ENCODE data around the gene UBE2K.
A peak's percentile ranks its signal among the peaks of the same experiment; 100 is the strongest.
"Not testable (repeated sequence)": the region's sequence is repeated elsewhere in the genome, so short reads cannot be mapped to it uniquely, and the experiment has no call there.

The UBE2K gene

GRCh38 chr4:39697740-39698423 lies at the start of gene UBE2K:
UBE2K (plus strand) TSS chr4:39698136; CDS start chr4:39698328, 192 bp downstream.
- H3K9ac ChIP-seq = peak within 1 kb of the TSS; percentile 89 to 98 (median 96)

GRCh38 chr4:39648213-39648612 lies 49.7 kb upstream of the UBE2K start:
- no peak overlapping the region for H3K4me2 ChIP-seq
- H3K27ac ChIP-seq = no peak overlapping the region
- H4K20me1 ChIP-seq = no peaks in the 10 kb centered on the region
- no peaks in the 10 kb centered on the region for H3K9me3 ChIP-seq (replicated peaks in 1 of 11)
- H3K9ac ChIP-seq = no peak overlapping the region
- H3K4me1 ChIP-seq = peaks cover 0 to 14% (median 4%) of the 10 kb centered on the region in 10 experiments; a peak in 8 of 20 replicates
- TF ChIP-seq Cebpa-rat (IDR thresholded peaks at IDR 0.05) = no peak
- no peaks in the 10 kb centered on the region for H3K27me3 ChIP-seq
- no peak overlapping the region for H3K4me3 ChIP-seq
- no peaks in the 10 kb centered on the region for H3K36me3 ChIP-seq

More at GRCh38 chr4:39697740-39698423, at the start of gene UBE2K:
- TF ChIP-seq Cebpa-rat (IDR thresholded peaks at IDR 0.05) = no peak
- Histone ChIP-seq H3K27me3 (no peaks in the 10 kb centered on the region), H3K4me3 (peak within 1 kb of the TSS; percentile 79 to 97 (median 93)), H4K20me1 (peaks cover 35 to 46% (median 44%) of the 10 kb centered on the region in 11 experiments), H3K4me1 (peaks cover 14 to 38% (median 26%) of the 10 kb centered on the region in 10 experiments), H3K4me2 (peak within 1 kb of the TSS; percentile 77 to 95 (median 89)), H3K27ac (peak within 1 kb of the TSS; percentile 85 to 98 (median 97)), H3K36me3 (peaks cover 13 to 17% (median 16%) of the 10 kb centered on the region in 11 experiments), H3K9me3 (replicated peaks in 1 of 11) (no peaks in the 10 kb centered on the region)

DNA sequence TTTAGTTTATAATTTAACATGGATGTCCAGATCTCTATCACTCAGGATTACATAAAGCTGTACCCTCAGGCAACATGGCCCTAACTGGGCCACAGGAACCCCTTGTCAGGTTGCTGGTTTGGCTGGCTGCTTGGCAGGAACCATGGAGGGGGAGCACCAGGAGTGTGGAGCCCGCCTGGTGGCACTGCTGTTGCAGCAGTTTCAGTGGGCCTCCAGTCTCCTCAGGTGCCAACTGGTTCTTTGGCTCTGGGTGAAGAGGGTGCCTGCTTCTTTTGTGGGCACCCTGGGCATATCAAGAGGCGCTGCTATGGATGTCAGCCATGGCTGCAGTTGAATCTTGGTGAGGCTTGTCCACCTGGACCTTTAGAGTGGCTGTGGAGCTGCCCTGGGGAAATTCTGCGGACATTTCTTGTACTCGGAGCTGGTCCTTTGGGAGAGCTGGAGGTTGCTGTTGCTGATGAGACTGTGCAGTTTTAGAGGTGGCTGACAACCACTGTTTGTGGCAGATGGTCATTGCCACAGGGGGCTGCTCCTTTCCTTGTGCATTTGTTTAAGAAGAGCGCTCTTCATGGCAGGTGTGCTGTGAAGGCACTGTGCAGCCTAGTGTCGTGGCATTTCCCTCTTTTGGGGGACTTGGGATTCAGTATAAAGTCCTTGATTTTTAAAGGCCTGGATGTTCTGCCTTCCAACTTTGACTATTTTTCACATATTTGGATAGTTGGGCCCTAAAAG lies 48.9 kb upstream of the UBE2K start:
- no peak for TF ChIP-seq Cebpa-rat (IDR thresholded peaks at IDR 0.05)
- peaks cover 0 to 10% (median 4%) of the 10 kb centered on the region in 10 experiments; a peak in 7 of 20 replicates for H3K4me1 ChIP-seq
- no peak overlapping the region for H3K4me2 ChIP-seq
- H3K9me3 ChIP-seq (replicated peaks in 1 of 11) = no peaks in the 10 kb centered on the region
- no peak overlapping the region for H3K4me3 ChIP-seq
- H3K9ac ChIP-seq = no peak overlapping the region
- no peaks in the 10 kb centered on the region for H3K27me3 ChIP-seq
- no peak overlapping the region for H3K27ac ChIP-seq
- no peaks in the 10 kb centered on the region for H4K20me1 ChIP-seq
- no peaks in the 10 kb centered on the region for H3K36me3 ChIP-seq

DNA sequence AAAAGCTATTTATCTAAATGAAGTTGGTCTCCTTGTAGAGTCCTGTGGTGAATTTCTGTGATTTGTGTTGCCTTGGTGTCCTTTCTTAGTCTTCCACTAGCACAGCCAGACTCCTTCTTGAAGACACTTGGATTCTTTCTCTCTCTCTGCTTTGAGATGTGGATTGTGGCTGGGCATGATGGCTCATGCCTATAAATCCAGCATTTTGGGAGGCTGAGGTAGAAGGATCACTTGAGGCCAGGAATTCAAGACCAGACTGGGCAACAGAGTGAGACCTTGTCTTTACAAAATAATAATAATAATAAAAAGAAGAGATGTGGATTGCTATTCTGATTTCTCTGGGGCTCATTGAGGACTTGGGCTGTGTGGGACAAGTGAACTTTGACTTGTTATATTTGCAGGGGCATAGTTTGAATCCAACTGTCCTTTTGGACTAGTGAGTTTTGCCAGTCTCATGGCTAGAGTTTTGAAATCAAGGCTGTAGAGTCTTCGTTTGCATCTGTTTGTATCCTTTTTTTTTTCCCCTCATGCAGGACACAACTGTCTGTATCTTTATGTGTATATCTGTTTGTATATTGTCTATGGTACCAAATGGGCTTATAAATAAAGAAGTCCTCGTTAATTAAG lies 48.2 kb upstream of the UBE2K start:
- H3K9me3 ChIP-seq (replicated peaks in 1 of 11) = no peaks in the 10 kb centered on the region
- H3K27me3 ChIP-seq = no peaks in the 10 kb centered on the region
- H3K27ac ChIP-seq = no peak overlapping the region
- H3K4me3 ChIP-seq = no peak overlapping the region
- no peaks in the 10 kb centered on the region for H4K20me1 ChIP-seq
- H3K4me2 ChIP-seq = no peak overlapping the region
- TF ChIP-seq Cebpa-rat (IDR thresholded peaks at IDR 0.05) = no peak
- H3K9ac ChIP-seq = no peak overlapping the region
- H3K4me1 ChIP-seq = peaks cover 0 to 10% (median 4%) of the 10 kb centered on the region in 10 experiments; a peak in 7 of 20 replicates
- no peaks in the 10 kb centered on the region for H3K36me3 ChIP-seq

DNA sequence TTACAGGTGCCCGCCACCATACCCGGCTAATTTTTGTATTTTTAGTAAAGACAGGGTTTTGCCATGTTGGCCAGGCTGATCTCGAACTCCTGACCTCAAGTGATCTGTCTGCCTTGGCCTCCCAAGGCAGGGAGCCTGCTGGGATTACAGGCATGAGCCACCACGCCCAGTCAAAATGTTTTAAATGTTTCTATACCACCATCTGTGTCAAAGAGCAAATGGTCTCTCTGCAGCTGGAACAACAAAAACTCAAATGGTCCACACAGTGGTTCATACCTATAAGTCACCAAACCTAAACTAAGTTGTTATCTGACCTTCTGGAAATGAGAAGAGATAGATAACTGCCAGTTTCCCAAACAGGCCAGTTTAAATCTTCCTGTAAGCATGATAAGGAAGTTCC lies 46.4 kb upstream of the UBE2K start:
- not testable (repeated sequence) for H4K20me1 ChIP-seq; H3K4me2 ChIP-seq; H3K4me3 ChIP-seq; H3K9me3 ChIP-seq (replicated peaks in 1 of 11); H3K27me3 ChIP-seq; H3K27ac ChIP-seq; H3K9ac ChIP-seq; H3K36me3 ChIP-seq
- H3K4me1 ChIP-seq = peaks cover 0 to 10% (median 4%) of the 10 kb centered on the region in 10 experiments; a peak in 7 of 20 replicates

GRCh38 chr4:39655211-39655610 lies 42.7 kb upstream of the UBE2K start:
- Histone ChIP-seq H3K9me3 (replicated peaks in 1 of 11) (no peaks in the 10 kb centered on the region), H3K4me3 (no peak overlapping the region), H3K4me1 (peaks cover 0 to 37% (median 8%) of the 10 kb centered on the region in 10 experiments; a peak in 14 of 20 replicates), H4K20me1 (no peaks in the 10 kb centered on the region), H3K9ac (no peak overlapping the region), H3K27me3 (no peaks in the 10 kb centered on the region), H3K27ac (no peak overlapping the region), H3K4me2 (no peak overlapping the region), H3K36me3 (no peaks in the 10 kb centered on the region)
- no peak for TF ChIP-seq Cebpa-rat (IDR thresholded peaks at IDR 0.05)

DNA sequence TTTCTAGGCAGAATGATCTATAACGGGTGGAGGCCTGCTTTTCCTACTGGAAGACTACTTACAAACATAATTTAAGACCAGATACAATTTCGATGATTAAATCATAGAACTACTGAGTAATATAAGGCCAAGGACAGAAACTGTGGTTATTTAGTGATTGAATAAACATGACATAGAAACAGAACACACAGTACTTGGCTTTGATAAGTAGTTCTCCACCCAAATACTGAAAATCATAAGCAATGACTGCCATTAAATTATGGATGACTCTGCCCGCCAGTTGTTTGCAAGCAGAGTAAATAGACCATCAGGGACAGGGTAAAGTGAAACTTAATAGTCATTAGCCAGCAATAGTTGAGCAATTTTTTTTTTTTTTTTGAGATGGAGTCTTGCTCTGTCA lies 42.1 kb upstream of the UBE2K start:
- Histone ChIP-seq H3K27ac (no peak overlapping the region), H3K27me3 (no peaks in the 10 kb centered on the region), H3K9me3 (replicated peaks in 1 of 11) (no peaks in the 10 kb centered on the region), H3K4me1 (peaks cover 0 to 42% (median 8%) of the 10 kb centered on the region in 10 experiments; a peak in 14 of 20 replicates), H3K9ac (no peak overlapping the region), H3K4me3 (no peak overlapping the region), H3K4me2 (no peak overlapping the region), H4K20me1 (no peaks in the 10 kb centered on the region), H3K36me3 (no peaks in the 10 kb centered on the region)
- TF ChIP-seq Cebpa-rat (IDR thresholded peaks at IDR 0.05) = no peak

- not testable (repeated sequence) for H3K4me3 ChIP-seq; H4K20me1 ChIP-seq; H3K9me3 ChIP-seq (replicated peaks in 1 of 11); H3K27me3 ChIP-seq; H3K4me2 ChIP-seq; H3K9ac ChIP-seq; H3K36me3 ChIP-seq; H3K27ac ChIP-seq
- H3K4me1 ChIP-seq = peaks cover 0 to 34% (median under 1%) of the 10 kb centered on the region in 10 experiments; a peak in 9 of 20 replicates
These were observed 41.3 kb upstream of the UBE2K start for GRCh38 chr4:39656638-39657037.

DNA sequence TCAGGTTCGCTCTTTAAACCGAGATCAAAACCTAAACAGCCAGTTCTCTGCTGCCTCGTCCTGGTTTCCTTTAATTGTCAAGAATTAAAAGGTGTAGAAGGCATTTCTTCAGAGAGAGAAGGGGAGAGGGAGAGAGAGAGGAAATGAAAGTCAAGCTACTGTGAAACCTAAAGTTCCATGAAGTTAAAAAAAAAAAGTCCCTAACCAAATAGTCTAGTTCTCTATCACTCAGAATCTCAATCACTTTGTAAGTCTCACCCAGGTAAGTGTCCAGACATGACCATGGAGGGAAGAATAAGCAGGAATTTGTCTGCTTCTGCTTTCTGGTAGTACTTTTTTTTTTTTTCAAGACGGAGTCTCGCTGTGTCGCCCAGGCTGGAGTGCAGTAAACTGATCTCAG lies 40.5 kb upstream of the UBE2K start:
- no peak for TF ChIP-seq Cebpa-rat (IDR thresholded peaks at IDR 0.05)
- Histone ChIP-seq H3K9ac (no peak overlapping the region), H3K27me3 (no peaks in the 10 kb centered on the region), H4K20me1 (no peaks in the 10 kb centered on the region), H3K4me2 (peak overlapping the region in 3 of 11 experiments; percentile 31 to 56 (median 43); a peak in 5 of 22 replicates), H3K4me3 (no peak overlapping the region), H3K27ac (no peak overlapping the region), H3K9me3 (replicated peaks in 1 of 11) (no peaks in the 10 kb centered on the region), H3K4me1 (peaks cover 0 to 32% (median 0%) of the 10 kb centered on the region in 10 experiments; a peak in 8 of 20 replicates), H3K36me3 (no peaks in the 10 kb centered on the region)
